Fibroblast of lung (primary cell): ENCODE data around the gene GRAP. TPM values are rescaled to one million over a fixed set of nuclear protein-coding genes. Genes with fewer than 3 reads are reported as not detected.

Experiments used
- DNase-seq, 2 donors: peaks; one replicate each; pipeline versions ENCODE4 v3.0.0 to v3.0.0-alpha.2; 2010; ENCODE audit warnings: low read depth in 2 of 2
- H2AFZ ChIP-seq: 2 replicates; pipeline ENCODE4 v1.5.1; 2012; ENCODE audit warnings: low read length, control low read depth, inconsistent platforms
- H3K27ac ChIP-seq: 2 replicates; pipeline ENCODE4 v1.5.1; 2011; ENCODE audit warnings: low read length, control low read depth; ENCODE audit not compliant: insufficient read depth
- H3K27me3 ChIP-seq: 2 replicates; pipeline ENCODE4 v1.5.1; 2011; ENCODE audit warnings: mild to moderate bottlenecking, low read length; ENCODE audit not compliant: control insufficient read depth, insufficient read depth
- H3K36me3 ChIP-seq: 2 replicates; pipeline ENCODE4 v1.5.1; 2011; ENCODE audit warnings: low read length; ENCODE audit not compliant: control insufficient read depth, insufficient read depth
- H3K4me1 ChIP-seq: 2 replicates; pipeline ENCODE4 v1.5.1; 2011; ENCODE audit warnings: low read length; ENCODE audit not compliant: control insufficient read depth, insufficient read depth; ENCODE audit errors: extremely low read depth
- H3K4me2 ChIP-seq: 2 replicates; pipeline ENCODE4 v1.5.1; 2011; ENCODE audit warnings: low read length, control low read depth; ENCODE audit not compliant: insufficient read depth; ENCODE audit errors: extremely low read depth
- H3K4me3 ChIP-seq, 4 experiments: fragments of 200-600 bp in 1 of 4; sonication (generic) in 1 of 4; replicated peaks in 1 of 4; 2 replicates each; pipeline ENCODE4 v1.5.1; 2011 to 2016; ENCODE audit warnings: low read length in 4 of 4, low read depth in 3 of 4, mild to moderate bottlenecking in 3 of 4, control low read depth in 2 of 4, inconsistent platforms in 1 of 4, mixed read lengths in 1 of 4; ENCODE audit not compliant: insufficient read depth in 1 of 4; ENCODE audit errors: control extremely low read depth in 1 of 4
- H3K79me2 ChIP-seq: 2 replicates; pipeline ENCODE4 v1.5.1; 2012; ENCODE audit warnings: mild to moderate bottlenecking, low read length, inconsistent platforms; ENCODE audit not compliant: control insufficient read depth, insufficient read depth
- H3K9ac ChIP-seq: 2 replicates; pipeline ENCODE4 v1.5.1; 2011; ENCODE audit warnings: mild to moderate bottlenecking, low read length, control low read depth; ENCODE audit not compliant: insufficient read depth
- H3K9me3 ChIP-seq: 2 replicates; pipeline ENCODE4 v1.5.1; 2012; ENCODE audit warnings: low read depth, low read length; ENCODE audit not compliant: control insufficient read depth, insufficient read depth
- H4K20me1 ChIP-seq: 2 replicates; pipeline ENCODE4 v1.5.1; 2011; ENCODE audit warnings: low read length; ENCODE audit not compliant: control insufficient read depth, insufficient read depth; ENCODE audit errors: extremely low read depth
- EZH2 ChIP-seq: IDR thresholded peaks from 2 replicates; pipeline ENCODE4 v1.5.1; 2012; ENCODE audit warnings: low read length, control low read depth, mild to moderate bottlenecking; ENCODE audit errors: missing control alignments
- polyA plus RNA-seq, 2 donors: library from polyadenylated mRNA; depleted of rRNA in 1 of 2; stranded (reverse) in 1 of 2; unstranded in 1 of 2; fragments of >200 nt; gene quantifications; 2 replicates each; pipeline ENCODE4 v1.2.1, GENCODE V29; 2011 to 2012; ENCODE audit warnings: missing spikeins in 1 of 2
- total RNA-seq: library from RNA; depleted of rRNA; stranded (reverse); fragments of >200 nt; gene quantifications from 2 replicates; pipeline ENCODE4 v1.2.1, GENCODE V29; 2014
- TF ChIP-seq, protein P1 (sequence below), 2 donors: IDR thresholded peaks in 1 of 2; conservative IDR thresholded peaks in 1 of 2; 1 replicate in 1 of 2; 2 replicates in 1 of 2; pipeline ENCODE4 v1.5.1; 2011 to 2012; ENCODE audit warnings: low read length in 2 of 2, control low read depth in 1 of 2, inconsistent platforms in 1 of 2, low read depth in 1 of 2, mild to moderate bottlenecking in 1 of 2

GRAP gene
- total and polyA plus RNA-seq, 2 donors (not counting 1 experiment from before 2014, with no cell fraction given): 0.10 TPM; not detected in 1

DNA sequence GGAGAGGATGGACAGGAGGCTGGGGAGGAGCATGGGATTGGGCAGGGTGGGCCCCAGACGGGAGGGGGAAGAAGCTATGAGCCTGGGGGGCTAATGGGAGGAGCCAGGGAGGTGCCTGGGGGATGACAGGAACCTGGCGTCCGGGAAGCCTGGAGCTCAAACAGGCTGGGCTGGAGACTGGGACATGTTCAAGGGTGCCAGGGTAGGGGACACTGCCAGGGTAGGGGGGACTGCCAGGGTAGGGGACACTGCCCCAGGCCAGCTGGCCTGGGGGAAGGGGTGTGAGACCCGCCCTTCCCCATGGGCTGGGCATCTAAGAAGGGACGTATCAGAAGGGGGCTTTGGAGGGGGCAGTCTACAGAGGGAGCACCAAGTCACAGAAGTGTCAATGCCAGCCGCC is 35.2 kb downstream of the GRAP start:
- TF ChIP-seq EZH2: no peak
- TF ChIP-seq, protein P1, sequence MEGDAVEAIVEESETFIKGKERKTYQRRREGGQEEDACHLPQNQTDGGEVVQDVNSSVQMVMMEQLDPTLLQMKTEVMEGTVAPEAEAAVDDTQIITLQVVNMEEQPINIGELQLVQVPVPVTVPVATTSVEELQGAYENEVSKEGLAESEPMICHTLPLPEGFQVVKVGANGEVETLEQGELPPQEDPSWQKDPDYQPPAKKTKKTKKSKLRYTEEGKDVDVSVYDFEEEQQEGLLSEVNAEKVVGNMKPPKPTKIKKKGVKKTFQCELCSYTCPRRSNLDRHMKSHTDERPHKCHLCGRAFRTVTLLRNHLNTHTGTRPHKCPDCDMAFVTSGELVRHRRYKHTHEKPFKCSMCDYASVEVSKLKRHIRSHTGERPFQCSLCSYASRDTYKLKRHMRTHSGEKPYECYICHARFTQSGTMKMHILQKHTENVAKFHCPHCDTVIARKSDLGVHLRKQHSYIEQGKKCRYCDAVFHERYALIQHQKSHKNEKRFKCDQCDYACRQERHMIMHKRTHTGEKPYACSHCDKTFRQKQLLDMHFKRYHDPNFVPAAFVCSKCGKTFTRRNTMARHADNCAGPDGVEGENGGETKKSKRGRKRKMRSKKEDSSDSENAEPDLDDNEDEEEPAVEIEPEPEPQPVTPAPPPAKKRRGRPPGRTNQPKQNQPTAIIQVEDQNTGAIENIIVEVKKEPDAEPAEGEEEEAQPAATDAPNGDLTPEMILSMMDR (conservative IDR thresholded peaks at IDR 0.05 in 1 of 2, IDR thresholded peaks at IDR 0.05 in 1 of 2; ENCODE audit: low read depth in 1 of 2, low read length in 2 of 2): no peak

DNA sequence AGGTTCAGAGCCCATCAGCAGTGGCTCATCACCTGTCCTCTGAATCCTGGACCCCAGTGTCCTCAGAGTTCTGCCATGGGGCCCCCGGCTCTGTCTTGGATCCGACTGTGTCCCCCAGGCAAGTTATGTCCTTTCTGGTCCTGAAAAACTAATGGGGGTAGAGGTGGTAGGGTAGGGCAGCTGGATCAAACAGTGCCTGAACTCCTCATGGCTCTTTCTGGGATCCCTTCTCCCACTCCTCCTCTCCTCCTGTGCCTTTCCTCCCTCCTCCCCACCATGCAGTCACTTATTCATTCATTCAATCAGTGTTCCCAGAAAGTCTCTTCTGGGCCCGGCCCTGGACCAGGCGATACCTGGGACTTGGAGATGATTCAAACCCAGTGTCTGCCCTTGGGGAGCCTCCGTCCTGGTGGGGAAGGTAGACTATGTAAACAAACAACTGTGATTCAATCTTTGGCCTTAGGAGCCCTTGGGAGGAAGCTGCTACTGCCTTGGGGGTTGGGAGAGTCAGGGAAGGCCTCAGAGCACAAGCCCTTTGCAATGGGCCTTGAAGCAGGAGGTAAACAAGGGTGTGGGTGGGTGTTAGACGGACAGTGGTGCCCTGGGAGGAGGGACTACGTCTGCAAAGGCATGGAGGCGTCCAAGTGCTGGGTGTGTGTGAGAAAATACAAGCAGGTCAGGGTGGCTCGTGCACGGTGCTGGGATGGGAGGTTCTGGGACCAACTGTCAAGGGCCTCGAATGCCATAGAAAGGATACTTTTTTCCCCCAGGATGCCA is 35.8 kb downstream of the GRAP start:
- Histone ChIP-seq H3K27me3 (no peaks in the 10 kb centered on the region), H3K36me3 (no peaks in the 10 kb centered on the region), H3K9ac (no peak overlapping the region), H3K4me3 (no peak overlapping the region), H3K9me3 (no peaks in the 10 kb centered on the region), H3K27ac (no peak overlapping the region), H3K4me2 (no peak overlapping the region), H3K4me1 (no peaks in the 10 kb centered on the region), H2AFZ (no peak overlapping the region), H4K20me1 (no peaks in the 10 kb centered on the region), H3K79me2 (no peaks in the 10 kb centered on the region)
- TF ChIP-seq EZH2: no peak
- TF ChIP-seq, protein P1 (conservative IDR thresholded peaks at IDR 0.05 in 1 of 2, IDR thresholded peaks at IDR 0.05 in 1 of 2; ENCODE audit: low read depth in 1 of 2, low read length in 2 of 2): no peak
- DNase-seq: peak in 1 of 2 donors; percentile 9

More for the DNA sequence above, 35.2 kb downstream of the GRAP start:
- no peak overlapping the region for H3K27ac ChIP-seq
- no peak overlapping the region for H3K4me3 ChIP-seq
- no peak overlapping the region for H3K9ac ChIP-seq
- DNase-seq: no peak
- no peaks in the 10 kb centered on the region for H3K9me3 ChIP-seq
- H3K79me2 ChIP-seq: no peaks in the 10 kb centered on the region
- H3K36me3 ChIP-seq: no peaks in the 10 kb centered on the region
- H3K27me3 ChIP-seq: no peaks in the 10 kb centered on the region
- H2AFZ ChIP-seq: no peak overlapping the region
- H4K20me1 ChIP-seq: no peaks in the 10 kb centered on the region
- no peak overlapping the region for H3K4me2 ChIP-seq
- H3K4me1 ChIP-seq: no peaks in the 10 kb centered on the region

DNA sequence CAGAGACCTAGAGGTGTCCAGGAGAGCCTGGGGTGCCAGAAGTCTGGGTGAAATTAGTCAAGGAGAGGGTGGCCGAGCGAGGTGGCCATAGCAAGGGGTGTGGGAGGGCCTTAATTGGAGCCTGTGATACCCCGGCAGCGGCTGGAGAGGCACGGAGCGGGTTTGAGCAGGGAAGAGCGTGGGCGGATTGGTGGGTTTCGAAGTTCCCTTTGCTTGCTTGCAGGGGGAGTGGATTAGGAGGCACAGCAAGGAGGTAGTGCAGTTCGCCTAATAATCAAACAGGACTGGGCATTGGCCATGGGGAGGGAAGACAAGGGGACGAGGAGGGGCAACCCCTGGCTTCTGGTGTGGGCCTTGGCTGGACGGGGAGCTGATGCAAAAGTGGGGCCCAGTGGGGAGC is 36.8 kb downstream of the GRAP start:
- no peaks in the 10 kb centered on the region for H4K20me1 ChIP-seq
- H3K27ac ChIP-seq: no peak overlapping the region
- no peaks in the 10 kb centered on the region for H3K36me3 ChIP-seq
- no peak overlapping the region for H3K9ac ChIP-seq
- no peak for DNase-seq
- no peaks in the 10 kb centered on the region for H3K9me3 ChIP-seq
- no peaks in the 10 kb centered on the region for H3K79me2 ChIP-seq
- H2AFZ ChIP-seq: no peak overlapping the region
- H3K4me1 ChIP-seq: no peaks in the 10 kb centered on the region
- no peak for TF ChIP-seq EZH2
- TF ChIP-seq, protein P1 (conservative IDR thresholded peaks at IDR 0.05 in 1 of 2, IDR thresholded peaks at IDR 0.05 in 1 of 2; ENCODE audit: low read depth in 1 of 2, low read length in 2 of 2): no peak
- no peak overlapping the region for H3K4me3 ChIP-seq
- H3K4me2 ChIP-seq: no peak overlapping the region
- H3K27me3 ChIP-seq: no peaks in the 10 kb centered on the region
